ENCODE results near the gene SIRT4.

Gene SIRT4

GRCh38 chr12:120321382-120322202 is 19.5 kb downstream of the SIRT4 start:
- ChIA-PET CTCF (interaction anchor here (0.6 to 1.8 kb wide), 2 partner anchors 94 to 109 kb away, joined by 3 to 6 read pairs; no protein-coding TSS in a partner anchor), POLR2A (interaction anchor here (1.4 to 3.0 kb wide), 2 partner anchors 29 to 30 kb away, joined by 4 to 19 read pairs; partner anchors contain the start of genes RNU4-1 and RNU4-2)
- TF ChIP-seq NFRKB (IDR thresholded peaks at IDR 0.05) (no peak), FOXA1 (IDR thresholded peaks at IDR 0.05) (no peak)
- TF ChIP-seq, protein P1, sequence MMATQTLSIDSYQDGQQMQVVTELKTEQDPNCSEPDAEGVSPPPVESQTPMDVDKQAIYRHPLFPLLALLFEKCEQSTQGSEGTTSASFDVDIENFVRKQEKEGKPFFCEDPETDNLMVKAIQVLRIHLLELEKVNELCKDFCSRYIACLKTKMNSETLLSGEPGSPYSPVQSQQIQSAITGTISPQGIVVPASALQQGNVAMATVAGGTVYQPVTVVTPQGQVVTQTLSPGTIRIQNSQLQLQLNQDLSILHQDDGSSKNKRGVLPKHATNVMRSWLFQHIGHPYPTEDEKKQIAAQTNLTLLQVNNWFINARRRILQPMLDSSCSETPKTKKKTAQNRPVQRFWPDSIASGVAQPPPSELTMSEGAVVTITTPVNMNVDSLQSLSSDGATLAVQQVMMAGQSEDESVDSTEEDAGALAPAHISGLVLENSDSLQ (IDR thresholded peaks at IDR 0.05) = peak; percentile 81
- no peak for DNase-seq (ENCODE audit: extremely low spot score)

- ChIA-PET CTCF (interaction anchor here (0.6 kb wide), 1 partner anchor 22 kb away, joined by 9 read pairs; no protein-coding TSS in a partner anchor), POLR2A (no interaction called here)
- DNase-seq (ENCODE audit: extremely low spot score) = no peak
- TF ChIP-seq BHLHE40 (IDR thresholded peaks at IDR 0.05; ENCODE audit: borderline replicate concordance) (no peak), SP1 (IDR thresholded peaks at IDR 0.05) (no peak), ELF4 (IDR thresholded peaks at IDR 0.05) (no peak), SUZ12 (IDR thresholded peaks at IDR 0.05) (no peak), CTBP1 (IDR thresholded peaks at IDR 0.05; ENCODE audit: borderline replicate concordance) (no peak), L3MBTL2 (conservative IDR thresholded peaks at IDR 0.05) (no peak), FOXM1 (IDR thresholded peaks at IDR 0.05; ENCODE audit: borderline replicate concordance) (no peak), ARNT (IDR thresholded peaks at IDR 0.05) (no peak), FOXA1 (IDR thresholded peaks at IDR 0.05) (no peak), HDGF (IDR thresholded peaks at IDR 0.05; ENCODE audit: borderline replicate concordance) (no peak), NFRKB (IDR thresholded peaks at IDR 0.05) (no peak), ZNF384 (IDR thresholded peaks at IDR 0.05) (no peak)
Observed at GRCh38 chr12:120323772-120324171, 21.7 kb downstream of the SIRT4 start.

GRCh38 chr12:120324841-120325417 is 22.8 kb downstream of the SIRT4 start:
- CTCF ChIA-PET = interaction anchor here (0.6 to 0.7 kb wide), 3 partner anchors 17 to 254 kb away, joined by 3 to 5 read pairs (median 3); no protein-coding TSS in a partner anchor
- POLR2A ChIA-PET = interaction anchor here (1.0 kb wide), 1 partner anchor 258 kb away, joined by 3 read pairs; no protein-coding TSS in a partner anchor
- no peak for TF ChIP-seq ARNT (IDR thresholded peaks at IDR 0.05)
- TF ChIP-seq TARDBP (IDR thresholded peaks at IDR 0.05) = no peak
- no peak for TF ChIP-seq L3MBTL2 (conservative IDR thresholded peaks at IDR 0.05)
- no peak for TF ChIP-seq SUZ12 (IDR thresholded peaks at IDR 0.05)
- TF ChIP-seq FOXK2 (IDR thresholded peaks at IDR 0.05) = no peak
- DNase-seq (ENCODE audit: extremely low spot score) = no peak

GRCh38 chr12:120327593-120327992 is 25.5 kb downstream of the SIRT4 start, which contains the start of gene PLA2G1B:
Gene PLA2G1B (minus strand): TSS chr12:120327779. CDS start chr12:120327753, 26 bp downstream.
- no peak for DNase-seq (ENCODE audit: extremely low spot score)
- ChIA-PET POLR2A (interaction anchor here (1.1 to 2.3 kb wide), 2 partner anchors 36 to 254 kb away, joined by 3 to 9 read pairs; partner anchors contain the start of genes POP5 and RNU4-2), CTCF (interaction anchor here (0.9 kb wide), 2 partner anchors 30 to 322 kb away, joined by 3 read pairs; no protein-coding TSS in a partner anchor)
- TF ChIP-seq NFRKB (IDR thresholded peaks at IDR 0.05) = no peak
- no peak for TF ChIP-seq FOXK2 (IDR thresholded peaks at IDR 0.05)
- TF ChIP-seq, protein P1 (IDR thresholded peaks at IDR 0.05) = no peak
- TF ChIP-seq FOXA1 (IDR thresholded peaks at IDR 0.05) = no peak
- TF ChIP-seq LEF1 (IDR thresholded peaks at IDR 0.05; ENCODE audit: borderline replicate concordance) = no peak
- TF ChIP-seq L3MBTL2 (conservative IDR thresholded peaks at IDR 0.05) = no peak
- TF ChIP-seq CTBP1 (IDR thresholded peaks at IDR 0.05; ENCODE audit: borderline replicate concordance) = no peak
- TF ChIP-seq SP1 (IDR thresholded peaks at IDR 0.05) = no peak
- no peak for TF ChIP-seq ZNF384 (IDR thresholded peaks at IDR 0.05)

GRCh38 chr12:120328228-120328627 is 26.1 kb downstream of the SIRT4 start:
- POLR2A ChIA-PET = no interaction called here
- CTCF ChIA-PET = no interaction called here
- no peak for DNase-seq (ENCODE audit: extremely low spot score)
- TF ChIP-seq ZNF384 (IDR thresholded peaks at IDR 0.05) = no peak
- TF ChIP-seq, protein P1 (IDR thresholded peaks at IDR 0.05) = no peak
- no peak for TF ChIP-seq NFRKB (IDR thresholded peaks at IDR 0.05)
- no peak for TF ChIP-seq TARDBP (IDR thresholded peaks at IDR 0.05)
- no peak for TF ChIP-seq FOXK2 (IDR thresholded peaks at IDR 0.05)
- TF ChIP-seq FOXA1 (IDR thresholded peaks at IDR 0.05) = no peak

DNA sequence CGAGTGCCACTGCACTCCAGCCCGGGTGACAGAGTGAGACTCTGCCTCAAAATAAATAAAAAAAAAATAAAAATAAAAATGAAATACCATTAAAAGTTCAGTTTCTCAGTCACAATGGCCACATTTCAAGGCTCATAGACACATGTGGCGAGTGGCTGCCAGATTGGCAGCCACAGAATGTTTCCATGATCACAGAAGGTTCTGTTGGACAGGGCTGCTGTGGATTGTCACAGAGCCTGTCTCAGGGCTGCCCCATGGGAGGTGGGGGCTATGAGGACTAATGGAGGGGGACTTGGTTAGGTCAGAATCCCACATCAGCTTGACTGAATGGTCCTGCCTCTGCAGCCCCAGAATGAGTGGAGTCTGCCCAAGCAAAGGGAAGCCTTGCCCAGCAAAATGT is 29.3 kb downstream of the SIRT4 start:
- TF ChIP-seq ARNT (IDR thresholded peaks at IDR 0.05) = no peak
- DNase-seq (ENCODE audit: extremely low spot score) = no peak
- POLR2A ChIA-PET = interaction anchor here (1.2 to 1.5 kb wide), 2 partner anchors 14 to 40 kb away, joined by 3 to 5 read pairs; partner anchors contain the start of gene RNU4-2
- CTCF ChIA-PET = no interaction called here

All from HEK293T (cell line).